Right renal cortex interstitium (tissue), 3 donors: Measurements from ENCODE around the gene BTBD9. TPM values are rescaled to one million over a fixed set of nuclear protein-coding genes. Genes with fewer than 3 reads are reported as not detected.

Experiments
- DNase-seq, 3 donors: peaks; one replicate each; pipeline ENCODE4 v3.0.0-alpha.2; 2013; ENCODE audit warnings: low read depth in 3 of 3, low spot score in 2 of 3
- polyA plus RNA-seq, 3 donors: library from polyadenylated mRNA; unstranded; fragments of 120-200 nt; gene quantifications; one replicate each; pipeline ENCODE4 v1.2.1, GENCODE V29; 2013; ENCODE audit not compliant: insufficient read length in 3 of 3

Gene BTBD9
- polyA plus RNA-seq, 3 donors: 13.1 to 16.8 (median 14.7) TPM

- no peak for DNase-seq
Observed at GRCh38 chr6:38603496-38603895, 36.2 kb downstream of the BTBD9 start.

- no peak for DNase-seq
Observed at GRCh38 chr6:38599966-38600550, 39.7 kb downstream of the BTBD9 start.

DNA sequence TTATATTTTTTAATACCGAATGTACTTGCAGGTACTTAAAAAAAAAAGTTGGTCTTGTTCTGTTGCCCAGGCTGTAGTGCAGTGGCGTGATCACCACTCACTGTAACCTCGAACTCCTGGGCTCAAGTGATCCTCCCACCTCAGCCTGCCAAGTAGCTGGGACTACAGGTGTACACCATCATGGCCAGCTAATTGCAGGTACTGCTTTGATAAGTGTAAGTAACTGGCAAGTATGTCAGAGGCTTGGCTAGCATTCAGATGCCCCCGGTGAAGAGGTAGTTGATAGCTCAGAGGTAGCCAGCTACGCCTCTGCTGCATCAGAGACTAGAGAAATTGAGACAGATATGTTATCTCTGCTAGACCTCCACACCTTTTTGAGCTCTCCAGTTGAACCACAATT, 40.5 kb downstream of the BTBD9 start:
- DNase-seq: no peak

- no peak for DNase-seq
Observed at GRCh38 chr6:38593998-38594665, 45.6 kb downstream of the BTBD9 start.

- DNase-seq: no peak
Observed at GRCh38 chr6:38593409-38593808, 46.3 kb downstream of the BTBD9 start.

GRCh38 chr6:38591439-38591838, 48.3 kb downstream of the BTBD9 start:
- DNase-seq: no peak

- DNase-seq: no peak
Observed at GRCh38 chr6:38589367-38589720, 50.4 kb downstream of the BTBD9 start.

DNA sequence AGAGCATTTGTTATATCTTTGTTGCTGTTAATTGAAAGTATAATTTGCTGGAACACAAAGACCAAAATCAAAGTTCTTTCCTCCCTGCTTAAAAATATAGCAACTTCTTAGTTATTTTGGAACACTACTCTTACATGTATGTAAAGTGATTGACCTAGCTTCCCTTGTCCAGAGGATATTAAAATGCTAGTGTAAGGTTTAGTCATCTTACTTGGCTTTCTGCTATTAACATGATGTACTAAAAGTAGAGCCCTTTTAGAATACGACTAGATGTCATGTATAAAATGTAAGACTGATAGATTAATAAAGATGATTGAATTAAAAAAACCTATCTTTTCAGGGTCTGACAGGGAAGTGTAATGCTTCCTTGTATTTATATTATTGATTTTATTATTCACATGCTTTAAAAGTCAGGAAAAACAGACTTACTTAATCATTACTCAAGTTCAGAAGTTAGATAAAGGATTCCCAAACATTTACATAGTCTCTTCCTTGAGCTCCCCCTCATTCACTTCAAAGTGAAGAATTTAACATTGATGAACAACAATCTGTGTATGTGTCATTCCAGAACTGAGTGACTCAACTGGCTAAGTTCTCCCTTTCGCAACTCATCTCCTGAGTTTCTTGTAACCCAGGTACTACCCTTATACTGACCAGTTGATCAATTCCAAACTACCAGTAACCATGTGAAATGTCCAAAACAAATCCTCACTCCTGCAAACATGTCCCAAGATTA, 50.9 kb downstream of the BTBD9 start:
- DNase-seq: no peak

DNA sequence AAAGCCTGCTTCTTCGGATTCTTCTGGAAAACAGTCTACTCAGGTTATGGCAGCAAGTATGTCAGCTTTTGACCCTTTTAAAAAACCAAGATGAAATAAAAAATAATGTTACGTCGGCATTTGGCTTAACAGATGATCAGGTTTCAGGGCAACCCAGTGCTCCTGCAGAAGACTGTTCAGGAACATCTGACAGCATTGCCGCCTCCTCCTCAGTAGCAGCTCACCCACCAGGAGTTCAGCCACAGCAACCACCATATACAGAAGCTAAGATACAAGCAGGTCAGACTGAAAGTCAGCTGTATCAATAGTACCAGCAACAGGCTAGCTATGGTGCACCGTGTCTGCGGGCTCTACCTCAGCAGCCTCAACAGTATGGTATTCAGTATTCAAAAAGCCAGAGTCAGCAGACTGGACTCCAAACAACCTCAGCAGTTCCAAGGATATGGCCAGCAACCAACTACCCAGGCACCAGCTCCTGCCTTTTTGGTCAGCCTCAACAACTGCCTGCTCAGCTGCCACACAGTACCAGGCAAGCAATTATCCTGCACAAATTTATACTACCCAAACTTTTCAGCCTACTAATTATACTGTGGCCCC, 51.9 kb downstream of the BTBD9 start:
- DNase-seq: no peak

DNA sequence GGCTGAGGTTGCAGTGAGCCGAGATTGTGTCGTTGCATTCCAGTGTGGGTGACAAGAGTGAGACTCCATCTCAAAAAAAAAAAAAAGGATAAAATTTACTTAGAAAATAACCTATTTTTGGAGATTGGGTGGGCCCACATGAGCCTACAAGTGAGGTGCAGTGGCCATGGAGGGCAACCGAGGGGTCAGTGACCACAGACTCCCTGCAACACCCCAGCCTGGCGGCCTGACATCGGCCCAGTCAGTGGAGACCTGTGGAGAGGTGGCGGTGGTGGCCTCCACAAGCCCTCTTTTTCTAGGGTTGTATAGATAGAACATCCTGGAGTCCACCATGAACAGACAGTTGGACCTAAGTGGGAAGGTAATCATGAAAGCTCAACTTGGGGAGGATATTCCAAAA, 52.7 kb downstream of the BTBD9 start:
- no peak for DNase-seq

DNA sequence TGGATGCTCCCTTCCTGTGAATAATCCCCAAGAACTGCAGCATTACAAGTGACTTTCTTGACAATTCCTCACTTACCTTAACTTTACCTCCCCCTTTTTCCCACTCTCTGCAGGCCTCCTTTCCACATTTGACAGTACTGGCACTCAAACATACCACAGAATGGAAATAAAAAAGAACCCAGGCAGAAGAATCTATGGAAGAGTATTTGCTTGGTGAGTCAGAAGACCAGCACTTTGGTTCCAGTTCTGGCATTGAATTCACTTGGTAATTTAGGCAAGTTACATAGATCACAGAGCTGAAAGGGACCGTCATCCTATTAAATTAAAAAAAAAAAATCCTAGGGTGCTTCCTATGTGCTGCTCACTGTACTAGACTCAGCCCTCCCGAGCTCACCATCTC, 55.0 kb downstream of the BTBD9 start:
- DNase-seq: no peak

DNA sequence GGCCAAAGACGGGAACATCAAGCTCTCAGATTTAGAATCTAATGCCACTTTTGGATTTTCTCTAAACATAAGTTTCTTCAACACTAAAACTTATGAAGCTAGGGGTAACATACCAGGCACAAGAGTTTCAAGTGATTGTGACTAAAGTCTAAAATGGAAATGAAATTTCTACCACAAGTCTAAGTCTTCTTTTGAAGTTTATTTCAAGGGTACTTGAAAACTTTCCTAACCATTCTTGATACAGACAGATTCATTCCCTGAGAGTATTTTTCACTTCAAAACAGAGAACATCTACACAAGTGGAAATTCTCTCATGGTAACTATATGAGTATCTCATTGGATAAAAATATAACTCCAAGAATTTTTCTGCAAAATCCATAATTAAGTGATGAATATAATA, 56.2 kb downstream of the BTBD9 start:
- no peak for DNase-seq

DNA sequence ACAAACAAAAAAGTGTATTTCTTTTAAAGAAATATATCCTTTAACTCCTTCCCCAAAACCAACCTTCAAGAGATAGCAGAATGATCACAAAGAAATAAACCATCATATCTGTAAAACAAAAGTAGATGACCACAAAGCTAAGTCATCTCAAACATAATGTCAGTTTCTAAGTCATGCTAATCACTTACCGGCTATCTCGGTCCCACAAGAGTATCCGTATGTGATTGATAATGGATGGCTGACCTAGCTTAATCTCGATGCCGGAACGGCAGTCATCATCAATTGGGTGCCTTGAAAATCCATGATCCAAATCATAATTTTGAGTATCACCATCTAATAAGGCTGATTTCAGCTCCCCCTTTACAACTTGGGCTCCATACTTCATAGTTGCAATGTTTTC, 59.7 kb downstream of the BTBD9 start:
- DNase-seq: no peak

DNA sequence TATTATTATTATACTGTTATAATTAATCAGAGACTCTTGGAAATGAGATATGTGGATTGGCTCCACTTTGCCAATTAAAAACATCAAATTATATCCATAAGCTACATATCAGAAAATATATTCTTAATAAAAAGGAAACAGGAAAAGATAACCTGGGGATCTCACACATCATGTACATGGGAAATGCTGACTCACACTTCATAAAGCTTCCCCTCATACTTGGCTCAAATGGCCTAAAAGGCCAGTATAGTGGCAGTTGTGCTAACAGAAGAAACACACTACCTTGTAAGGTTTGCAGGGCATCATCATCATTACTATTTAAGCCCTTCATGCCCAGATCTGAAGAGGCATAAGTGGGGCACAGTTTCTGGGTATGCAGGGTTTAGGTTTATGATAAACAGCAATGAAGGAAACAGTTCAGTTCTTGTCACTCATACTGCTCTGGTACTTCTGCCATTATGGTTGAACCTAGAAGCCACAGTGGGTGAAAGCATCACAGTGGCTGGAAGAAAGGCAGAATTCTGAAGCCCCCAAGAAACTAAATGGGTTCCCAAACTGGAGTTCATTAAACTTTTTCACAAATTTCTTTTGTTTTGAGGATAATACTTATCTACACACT, 60.6 kb downstream of the BTBD9 start:
- no peak for DNase-seq

- DNase-seq: no peak
Observed at GRCh38 chr6:38578075-38578474, 61.7 kb downstream of the BTBD9 start.

DNA sequence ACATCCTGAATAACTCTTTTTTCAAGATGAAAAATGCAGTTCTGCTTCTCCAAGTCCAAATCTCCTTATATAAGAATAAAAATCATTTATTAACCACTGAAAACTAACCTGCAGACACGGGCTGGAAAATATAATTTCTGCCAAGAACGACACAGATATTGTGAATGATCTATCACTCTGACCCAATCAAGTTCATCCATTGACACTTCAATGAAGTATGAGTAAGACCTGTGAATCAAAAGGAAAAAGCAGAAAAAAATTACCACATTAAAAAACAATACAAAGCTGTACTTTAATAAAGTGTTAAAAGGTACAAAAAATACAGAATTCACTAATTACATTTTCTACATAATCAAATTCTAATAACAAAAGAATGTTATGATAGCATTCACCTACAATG, 62.2 kb downstream of the BTBD9 start:
- DNase-seq: no peak

DNA sequence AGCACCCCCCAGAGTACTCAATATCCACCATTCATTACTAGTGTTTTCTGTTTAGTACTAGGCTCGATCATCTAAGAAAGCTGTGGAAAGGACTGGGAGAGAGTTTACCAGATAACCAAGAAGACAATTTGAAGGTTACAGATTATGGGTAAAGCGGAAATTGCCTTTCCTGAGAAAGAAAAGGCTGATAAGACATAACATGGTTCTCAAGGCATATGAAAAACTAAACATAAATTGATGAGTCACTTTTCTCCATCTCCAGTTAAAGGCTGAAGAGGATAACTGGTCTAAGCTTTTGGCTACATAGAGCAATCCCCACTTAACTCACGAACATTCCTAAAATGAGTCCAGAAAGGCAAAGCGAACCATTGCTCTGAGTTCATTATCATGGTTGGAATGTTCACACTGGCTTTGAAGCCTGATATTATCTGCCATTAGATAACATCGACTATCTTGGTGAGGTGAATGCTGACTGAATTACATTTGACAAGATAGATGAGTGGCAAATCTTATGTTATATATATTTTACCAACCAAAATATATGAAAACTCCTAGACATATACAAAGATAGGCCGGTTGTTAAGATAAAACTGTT, 65.8 kb downstream of the BTBD9 start:
- DNase-seq: no peak

DNA sequence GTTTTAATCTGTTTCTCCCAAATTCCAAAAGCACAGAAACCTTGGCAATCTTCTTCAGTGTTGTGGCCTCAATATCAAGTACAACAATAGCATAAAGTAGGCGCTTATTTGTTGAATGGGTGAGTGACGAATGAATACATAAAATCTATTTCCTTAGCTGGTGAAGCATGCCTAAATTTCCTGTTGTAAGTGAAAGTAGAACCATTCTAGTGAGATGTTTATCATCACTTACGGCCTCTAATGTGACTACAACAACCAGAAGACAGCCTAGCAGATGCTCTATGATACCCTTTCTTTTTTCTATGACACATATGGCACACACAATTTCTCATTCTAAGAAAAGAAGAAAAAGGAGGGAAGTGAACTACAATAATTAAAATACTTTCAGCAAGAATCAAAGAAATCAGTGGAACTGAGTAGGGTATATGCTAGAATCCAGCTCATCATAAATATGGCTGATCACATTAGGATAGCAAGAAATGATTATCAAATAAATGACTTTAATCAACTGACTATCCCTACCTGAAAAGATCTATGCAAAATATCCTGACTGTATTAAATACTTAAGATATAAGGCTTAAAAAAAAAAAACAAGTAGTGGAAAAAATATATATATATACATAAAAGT, 67.4 kb downstream of the BTBD9 start:
- DNase-seq: no peak

GRCh38 chr6:38571721-38572120, 68.0 kb downstream of the BTBD9 start:
- DNase-seq: no peak

DNA sequence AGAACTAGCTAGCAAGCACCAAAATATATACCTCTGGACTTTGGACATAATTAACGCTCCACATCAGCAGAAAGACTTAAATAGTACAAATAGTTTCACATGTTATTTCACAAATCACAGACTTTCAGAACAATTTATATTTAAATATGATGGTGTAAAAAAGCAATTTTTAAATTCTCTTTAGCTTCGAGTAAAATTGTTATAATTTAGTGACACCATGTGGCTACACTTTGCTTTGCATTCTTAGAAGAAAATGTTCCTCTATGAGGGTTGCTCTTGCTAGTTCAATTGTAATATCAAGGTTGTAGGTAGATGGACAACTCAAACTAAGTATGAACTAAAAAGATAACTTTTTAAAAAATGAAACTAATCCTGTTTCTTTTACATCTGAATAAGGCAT, 69.0 kb downstream of the BTBD9 start:
- peak in 2 of 3 donors; percentile 2 to 8 for DNase-seq

DNA sequence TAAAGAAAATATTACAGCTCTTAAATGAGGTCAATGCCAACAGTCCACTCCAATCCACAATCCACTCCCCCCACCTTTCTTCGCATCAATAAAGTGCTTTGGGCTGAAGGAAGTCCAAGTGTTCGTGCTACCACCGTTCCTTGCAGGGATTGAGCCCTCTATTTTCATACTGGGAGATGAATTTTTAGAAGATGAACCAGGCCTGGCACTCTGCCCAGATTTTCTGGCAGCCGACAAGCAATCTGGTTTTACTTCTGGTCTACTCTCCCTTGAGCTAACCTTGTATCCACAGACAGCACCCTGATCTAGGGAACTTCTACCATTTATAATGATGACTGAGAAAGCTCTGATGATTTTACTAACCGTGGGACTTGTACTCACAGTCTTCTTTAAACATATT, 72.3 kb downstream of the BTBD9 start:
- DNase-seq: peak in 1 of 3 donors; percentile 4
